ENCODE measurements around the gene BFSP1.

Gene BFSP1

GRCh38 chr20:17502105-17502504, 29.1 kb downstream of the BFSP1 start:
- peaks cover 8% of the 10 kb centered on the region for H3K4me1 ChIP-seq (ENCODE audit: control insufficient read depth, insufficient read depth, low read depth, low read length)
- no peak overlapping the region for H2AK5ac ChIP-seq (ENCODE audit: low read length, severe bottlenecking)
- H3K79me1 ChIP-seq (replicated peaks; ENCODE audit: low read length, poor library complexity, severe bottlenecking) = no peaks in the 10 kb centered on the region
- H3K23ac ChIP-seq (ENCODE audit: low read length in 2 of 2) = no peak overlapping the region
- no peak overlapping the region for H3K27ac ChIP-seq (ENCODE audit: low read length, poor library complexity, severe bottlenecking)
- H2BK5ac ChIP-seq (ENCODE audit: low read depth, low read length, poor library complexity, severe bottlenecking) = no peak overlapping the region
- H4K91ac ChIP-seq (ENCODE audit: low read length) = no peak overlapping the region
- no peak overlapping the region for H2BK12ac ChIP-seq (ENCODE audit: low read length in 2 of 2)
- WGBS = 79% methylated on average over 4 of the region's 4 CpGs
- no peak overlapping the region for H3K18ac ChIP-seq (ENCODE audit: low read depth in 1 of 2, low read length in 2 of 2)
- no peak overlapping the region for H3K4ac ChIP-seq (ENCODE audit: low read depth in 1 of 2, low read length in 2 of 2)
- no peak overlapping the region for H2BK120ac ChIP-seq (ENCODE audit: low read depth, low read length)
- H3K9me3 ChIP-seq (ENCODE audit: control insufficient read depth, low read length) = no peaks in the 10 kb centered on the region
- H2AFZ ChIP-seq (ENCODE audit: low read depth, low read length) = no peak overlapping the region
- no peak overlapping the region for H3K14ac ChIP-seq (ENCODE audit: low read length in 2 of 2)
- H3K36me3 ChIP-seq (ENCODE audit: control insufficient read depth in 1 of 2, insufficient read depth in 2 of 2, low read depth in 1 of 2, low read length in 2 of 2) = no peaks in the 10 kb centered on the region
- H3K4me2 ChIP-seq (ENCODE audit: low read length, poor library complexity, severe bottlenecking) = no peak overlapping the region
- H4K8ac ChIP-seq (ENCODE audit: low read length) = no peak overlapping the region
- no peak overlapping the region for H3K4me3 ChIP-seq (ENCODE audit: insufficient read depth in 1 of 2, low read depth in 1 of 2, low read length in 2 of 2)
- no peak overlapping the region for H3K9ac ChIP-seq (ENCODE audit: low read length)
- DNase-seq = no peak
- peaks cover 0 to 29% of the 10 kb centered on the region in 2 experiments for H3K27me3 ChIP-seq (ENCODE audit: control insufficient read depth in 1 of 2, insufficient read depth in 1 of 2, low read length in 2 of 2)
- no peak overlapping the region for H2BK15ac ChIP-seq (ENCODE audit: low read depth, poor library complexity, severe bottlenecking)

GRCh38 chr20:17501701-17502100, 29.5 kb downstream of the BFSP1 start:
- H2BK12ac ChIP-seq (ENCODE audit: low read length in 2 of 2) = no peak overlapping the region
- H3K9me3 ChIP-seq (ENCODE audit: control insufficient read depth, low read length) = no peaks in the 10 kb centered on the region
- WGBS = 90% methylated on average over 7 of the region's 9 CpGs
- H2BK15ac ChIP-seq (ENCODE audit: low read depth, poor library complexity, severe bottlenecking) = no peak overlapping the region
- H3K18ac ChIP-seq (ENCODE audit: low read depth in 1 of 2, low read length in 2 of 2) = no peak overlapping the region
- no peak overlapping the region for H2AK5ac ChIP-seq (ENCODE audit: low read length, severe bottlenecking)
- H3K23ac ChIP-seq (ENCODE audit: low read length in 2 of 2) = no peak overlapping the region
- no peaks in the 10 kb centered on the region for H3K79me1 ChIP-seq (replicated peaks; ENCODE audit: low read length, poor library complexity, severe bottlenecking)
- no peak overlapping the region for H3K14ac ChIP-seq (ENCODE audit: low read length in 2 of 2)
- no peak overlapping the region for H4K91ac ChIP-seq (ENCODE audit: low read length)
- H3K27me3 ChIP-seq (ENCODE audit: control insufficient read depth in 1 of 2, insufficient read depth in 1 of 2, low read length in 2 of 2) = peaks cover 0 to 32% of the 10 kb centered on the region in 2 experiments
- H4K8ac ChIP-seq (ENCODE audit: low read length) = no peak overlapping the region
- DNase-seq = no peak
- no peaks in the 10 kb centered on the region for H3K36me3 ChIP-seq (ENCODE audit: control insufficient read depth in 1 of 2, insufficient read depth in 2 of 2, low read depth in 1 of 2, low read length in 2 of 2)
- H3K4me1 ChIP-seq (ENCODE audit: control insufficient read depth, insufficient read depth, low read depth, low read length) = peaks cover 8% of the 10 kb centered on the region
- H2AFZ ChIP-seq (ENCODE audit: low read depth, low read length) = no peak overlapping the region
- H3K4ac ChIP-seq (ENCODE audit: low read depth in 1 of 2, low read length in 2 of 2) = no peak overlapping the region
- H3K4me3 ChIP-seq (ENCODE audit: insufficient read depth in 1 of 2, low read depth in 1 of 2, low read length in 2 of 2) = no peak overlapping the region
- no peak overlapping the region for H3K27ac ChIP-seq (ENCODE audit: low read length, poor library complexity, severe bottlenecking)
- no peak overlapping the region for H3K4me2 ChIP-seq (ENCODE audit: low read length, poor library complexity, severe bottlenecking)
- no peak overlapping the region for H2BK120ac ChIP-seq (ENCODE audit: low read depth, low read length)
- no peak overlapping the region for H2BK5ac ChIP-seq (ENCODE audit: low read depth, low read length, poor library complexity, severe bottlenecking)
- no peak overlapping the region for H3K9ac ChIP-seq (ENCODE audit: low read length)

GRCh38 chr20:17500826-17501225, 30.4 kb downstream of the BFSP1 start:
- no peak overlapping the region for H3K4me2 ChIP-seq (ENCODE audit: low read length, poor library complexity, severe bottlenecking)

GRCh38 chr20:17500271-17500670, 30.9 kb downstream of the BFSP1 start:
- Histone ChIP-seq H3K4me3 (ENCODE audit: insufficient read depth in 1 of 2, low read depth in 1 of 2, low read length in 2 of 2) (no peak overlapping the region), H2BK5ac (ENCODE audit: low read depth, low read length, poor library complexity, severe bottlenecking) (no peak overlapping the region)
- 88% methylated on average over 10 of the region's 10 CpGs for WGBS

More at GRCh38 chr20:17500826-17501225, 30.4 kb downstream of the BFSP1 start:
- no peak overlapping the region for H3K27ac ChIP-seq (ENCODE audit: low read length, poor library complexity, severe bottlenecking)
- H3K9ac ChIP-seq (ENCODE audit: low read length) = no peak overlapping the region
- H2BK15ac ChIP-seq (ENCODE audit: low read depth, poor library complexity, severe bottlenecking) = no peak overlapping the region
- H2AFZ ChIP-seq (ENCODE audit: low read depth, low read length) = no peak overlapping the region
- no peak overlapping the region for H3K23ac ChIP-seq (ENCODE audit: low read length in 2 of 2)
- no peak overlapping the region for H2BK12ac ChIP-seq (ENCODE audit: low read length in 2 of 2)
- WGBS = 85% methylated on average over 7 of the region's 7 CpGs
- H3K4me3 ChIP-seq (ENCODE audit: insufficient read depth in 1 of 2, low read depth in 1 of 2, low read length in 2 of 2) = no peak overlapping the region
- peaks cover 8% of the 10 kb centered on the region for H3K4me1 ChIP-seq (ENCODE audit: control insufficient read depth, insufficient read depth, low read depth, low read length)
- H3K4ac ChIP-seq (ENCODE audit: low read depth in 1 of 2, low read length in 2 of 2) = no peak overlapping the region
- H2BK5ac ChIP-seq (ENCODE audit: low read depth, low read length, poor library complexity, severe bottlenecking) = no peak overlapping the region
- H3K79me1 ChIP-seq (replicated peaks; ENCODE audit: low read length, poor library complexity, severe bottlenecking) = no peaks in the 10 kb centered on the region
- H2AK5ac ChIP-seq (ENCODE audit: low read length, severe bottlenecking) = no peak overlapping the region
- H3K9me3 ChIP-seq (ENCODE audit: control insufficient read depth, low read length) = no peaks in the 10 kb centered on the region
- no peak overlapping the region for H3K18ac ChIP-seq (ENCODE audit: low read depth in 1 of 2, low read length in 2 of 2)
- H2BK120ac ChIP-seq (ENCODE audit: low read depth, low read length) = no peak overlapping the region
- no peak for DNase-seq
- peaks cover 0 to 40% of the 10 kb centered on the region in 2 experiments for H3K27me3 ChIP-seq (ENCODE audit: control insufficient read depth in 1 of 2, insufficient read depth in 1 of 2, low read length in 2 of 2)
- no peaks in the 10 kb centered on the region for H3K36me3 ChIP-seq (ENCODE audit: control insufficient read depth in 1 of 2, insufficient read depth in 2 of 2, low read depth in 1 of 2, low read length in 2 of 2)
- H4K8ac ChIP-seq (ENCODE audit: low read length) = no peak overlapping the region
- H3K14ac ChIP-seq (ENCODE audit: low read length in 2 of 2) = no peak overlapping the region
- no peak overlapping the region for H4K91ac ChIP-seq (ENCODE audit: low read length)

More at GRCh38 chr20:17500271-17500670, 30.9 kb downstream of the BFSP1 start:
- Histone ChIP-seq H3K4me1 (ENCODE audit: control insufficient read depth, insufficient read depth, low read depth, low read length) (peaks cover 4% of the 10 kb centered on the region), H2BK15ac (ENCODE audit: low read depth, poor library complexity, severe bottlenecking) (no peak overlapping the region), H2AK5ac (ENCODE audit: low read length, severe bottlenecking) (no peak overlapping the region), H3K9ac (ENCODE audit: low read length) (no peak overlapping the region), H3K4ac (ENCODE audit: low read depth in 1 of 2, low read length in 2 of 2) (no peak overlapping the region), H3K18ac (ENCODE audit: low read depth in 1 of 2, low read length in 2 of 2) (no peak overlapping the region), H4K8ac (ENCODE audit: low read length) (no peak overlapping the region), H3K27ac (ENCODE audit: low read length, poor library complexity, severe bottlenecking) (no peak overlapping the region), H3K79me1 (replicated peaks; ENCODE audit: low read length, poor library complexity, severe bottlenecking) (no peaks in the 10 kb centered on the region), H3K36me3 (ENCODE audit: control insufficient read depth in 1 of 2, insufficient read depth in 2 of 2, low read depth in 1 of 2, low read length in 2 of 2) (no peaks in the 10 kb centered on the region), H3K27me3 (ENCODE audit: control insufficient read depth in 1 of 2, insufficient read depth in 1 of 2, low read length in 2 of 2) (peaks cover 0 to 45% of the 10 kb centered on the region in 2 experiments), H3K23ac (ENCODE audit: low read length in 2 of 2) (no peak overlapping the region), H2BK120ac (ENCODE audit: low read depth, low read length) (no peak overlapping the region), H2BK12ac (ENCODE audit: low read length in 2 of 2) (no peak overlapping the region), H3K4me2 (ENCODE audit: low read length, poor library complexity, severe bottlenecking) (no peak overlapping the region), H4K91ac (ENCODE audit: low read length) (no peak overlapping the region), H2AFZ (ENCODE audit: low read depth, low read length) (no peak overlapping the region), H3K14ac (ENCODE audit: low read length in 2 of 2) (no peak overlapping the region), H3K9me3 (ENCODE audit: control insufficient read depth, low read length) (no peaks in the 10 kb centered on the region)
- DNase-seq = no peak
